Liver (tissue), 9 donors: Measurements from ENCODE around the gene STX11. TPM values are rescaled to one million over a fixed set of nuclear protein-coding genes. Genes with fewer than 3 reads are reported as not detected.
A peak's percentile ranks its signal among the peaks of the same experiment; 100 is the strongest.

ENCODE experiments used
- DNase-seq: peaks from one replicate; pipeline ENCODE4 v3.0.0-alpha.2; 2017; ENCODE audit warnings: low spot score
- H3K27ac ChIP-seq, 2 donors: one replicate each; pipeline ENCODE4 v1.7.0; 2013; ENCODE audit warnings: inconsistent platforms in 2 of 2, low read length in 2 of 2, control low read depth in 1 of 2, low read depth in 1 of 2, mild to moderate bottlenecking in 1 of 2
- H3K27me3 ChIP-seq, 4 donors: one replicate each; pipeline versions ENCODE4 v1.6.1 to v1.7.0; 2013; ENCODE audit warnings: low read length in 3 of 4, inconsistent platforms in 1 of 4, mild to moderate bottlenecking in 1 of 4, moderate library complexity in 1 of 4; ENCODE audit not compliant: control insufficient read depth in 4 of 4, insufficient read depth in 4 of 4
- H3K36me3 ChIP-seq, 4 donors: one replicate each; pipeline versions ENCODE4 v1.6.1 to v1.7.0; 2013; ENCODE audit warnings: low read length in 3 of 4, mild to moderate bottlenecking in 3 of 4, low read depth in 1 of 4, moderate library complexity in 1 of 4; ENCODE audit not compliant: control insufficient read depth in 4 of 4, insufficient read depth in 3 of 4
- H3K4me1 ChIP-seq, 4 donors: one replicate each; pipeline versions ENCODE4 v1.6.1 to v1.7.0; 2013; ENCODE audit warnings: low read length in 3 of 4, mild to moderate bottlenecking in 3 of 4, moderate library complexity in 1 of 4; ENCODE audit not compliant: control insufficient read depth in 4 of 4, insufficient read depth in 4 of 4
- H3K4me3 ChIP-seq, 3 donors: one replicate each; pipeline versions ENCODE4 v1.6.1 to v1.7.0; 2013; ENCODE audit warnings: low read length in 3 of 3, control low read depth in 1 of 3, low read depth in 1 of 3, mild to moderate bottlenecking in 1 of 3
- H3K9ac ChIP-seq, 2 donors: one replicate each; pipeline ENCODE4 v1.7.0; 2013; ENCODE audit warnings: low read length in 2 of 2, mild to moderate bottlenecking in 2 of 2, moderate library complexity in 2 of 2, control low read depth in 1 of 2, low read depth in 1 of 2
- H3K9me3 ChIP-seq, 4 donors: one replicate each; pipeline versions ENCODE4 v1.6.1 to v1.7.0; 2013; ENCODE audit warnings: low read length in 3 of 4; ENCODE audit not compliant: control insufficient read depth in 4 of 4
- FOXA2 ChIP-seq: IDR thresholded peaks from 2 replicates; pipeline ENCODE4 v1.6.1; 2016; ENCODE audit warnings: antibody characterized with exemption
- MAX ChIP-seq: IDR thresholded peaks from 2 replicates; pipeline ENCODE4 v1.6.1; 2016; ENCODE audit warnings: antibody characterized with exemption
- REST ChIP-seq: IDR thresholded peaks from 2 replicates; pipeline ENCODE4 v1.6.1; 2016; ENCODE audit warnings: antibody characterized with exemption, mild to moderate bottlenecking
- RXRA ChIP-seq, 2 donors: IDR thresholded peaks; 2 replicates each; pipeline ENCODE4 v1.6.1; 2017 to 2018; ENCODE audit warnings: antibody characterized with exemption in 2 of 2, mild to moderate bottlenecking in 1 of 2
- SP1 ChIP-seq: IDR thresholded peaks from 2 replicates; pipeline ENCODE4 v1.6.1; 2018; ENCODE audit warnings: antibody characterized with exemption, mild to moderate bottlenecking
- TAF1 ChIP-seq: conservative IDR thresholded peaks from 2 replicates; pipeline ENCODE4 v1.6.1; 2016; ENCODE audit warnings: antibody characterized with exemption, mild to moderate bottlenecking
- ZBTB33 ChIP-seq: IDR thresholded peaks from 2 replicates; pipeline ENCODE4 v1.6.1; 2016; ENCODE audit warnings: antibody characterized with exemption
- WGBS: extraction: QIAGEN DNeasy Blood & Tissue Kit; methylation state at CpG from one replicate; pipeline ENCODE4 v1.1.7; 2013; 5-methylcytosine and 5-hydroxymethylcytosine counted together
- polyA plus RNA-seq, 2 donors: library from polyadenylated mRNA; stranded (reverse) in 1 of 2; unstranded in 1 of 2; fragments of 200-250 nt in 1 of 2; fragments of >200 nt in 1 of 2; fragmentation: Nextera tagmentation in 1 of 2; extraction: Ambion mirVana in 1 of 2; gene quantifications; one replicate each; pipeline versions ENCODE4 v1.2.1 to v1.2.3, GENCODE V29; 2013 to 2015
- total RNA-seq, 2 donors: library from RNA; depleted of rRNA; stranded (reverse); fragments of >200 nt; gene quantifications; one replicate each; pipeline ENCODE4 v1.2.3, GENCODE V29; 2014
- donor health status: healthy.
- donor health status: healthy.
- donor health status: healthy.
- donor health status: healthy.
- donor health status: healthy.

Gene STX11
- total RNA-seq (1 to 10 TPM; 4.5 to 4.9 TPM), polyA plus RNA-seq (1 to 10 TPM; 1.3 to 2.2 TPM)

- H3K36me3 ChIP-seq = no peaks in the 10 kb centered on the region
- peaks cover 0 to 11% (median 3%) of the 10 kb centered on the region in 4 donors for H3K4me1 ChIP-seq
- WGBS = 1% methylated on average over 93 of the region's 93 CpGs
Measured at GRCh38 chr6:144149894-144150709, at the start of gene STX11. Gene STX11 (plus strand): TSS chr6:144150517. CDS start chr6:144186628, 36,111 bp downstream.

GRCh38 chr6:144103026-144103563, 47.2 kb upstream of the STX11 start:
- H3K27ac ChIP-seq = no peak overlapping the region
- no peaks in the 10 kb centered on the region for H3K4me1 ChIP-seq
- DNase-seq = no peak
- no peak overlapping the region for H3K9ac ChIP-seq
- H3K36me3 ChIP-seq = no peaks in the 10 kb centered on the region
- H3K4me3 ChIP-seq = no peak overlapping the region
- TF ChIP-seq SP1 (no peak), FOXA2 (no peak), TAF1 (no peak), REST (no peak), ZBTB33 (no peak), MAX (no peak)
- 83% methylated on average over 4 of the region's 4 CpGs for WGBS
- no peaks in the 10 kb centered on the region for H3K27me3 ChIP-seq
- no peaks in the 10 kb centered on the region for H3K9me3 ChIP-seq

More at GRCh38 chr6:144149894-144150709, at the start of gene STX11:
- no peaks in the 10 kb centered on the region for H3K27me3 ChIP-seq
- H3K9me3 ChIP-seq = no peaks in the 10 kb centered on the region
- peak; percentile 54 for DNase-seq
- peak within 1 kb of the TSS; percentile 78 to 83 for H3K27ac ChIP-seq
- peak within 1 kb of the TSS; percentile 68 to 80 for H3K9ac ChIP-seq
- TF ChIP-seq REST (peak; percentile 2), RXRA (IDR thresholded peaks at IDR 0.05) (no peak)
- H3K4me3 ChIP-seq = peak within 1 kb of the TSS; percentile 57 to 80 (median 66)
